ENCODE data around the gene SCYGR6.
"Not testable (repeated sequence)": the region's sequence is repeated elsewhere in the genome, so short reads cannot be mapped to it uniquely, and the experiment has no call there.

The SCYGR6 gene, protein sequence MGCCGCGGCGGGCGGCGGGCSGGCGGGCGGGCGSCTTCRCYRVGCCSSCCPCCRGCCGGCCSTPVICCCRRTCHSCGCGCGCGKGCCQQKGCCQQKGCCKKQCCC

DNA sequence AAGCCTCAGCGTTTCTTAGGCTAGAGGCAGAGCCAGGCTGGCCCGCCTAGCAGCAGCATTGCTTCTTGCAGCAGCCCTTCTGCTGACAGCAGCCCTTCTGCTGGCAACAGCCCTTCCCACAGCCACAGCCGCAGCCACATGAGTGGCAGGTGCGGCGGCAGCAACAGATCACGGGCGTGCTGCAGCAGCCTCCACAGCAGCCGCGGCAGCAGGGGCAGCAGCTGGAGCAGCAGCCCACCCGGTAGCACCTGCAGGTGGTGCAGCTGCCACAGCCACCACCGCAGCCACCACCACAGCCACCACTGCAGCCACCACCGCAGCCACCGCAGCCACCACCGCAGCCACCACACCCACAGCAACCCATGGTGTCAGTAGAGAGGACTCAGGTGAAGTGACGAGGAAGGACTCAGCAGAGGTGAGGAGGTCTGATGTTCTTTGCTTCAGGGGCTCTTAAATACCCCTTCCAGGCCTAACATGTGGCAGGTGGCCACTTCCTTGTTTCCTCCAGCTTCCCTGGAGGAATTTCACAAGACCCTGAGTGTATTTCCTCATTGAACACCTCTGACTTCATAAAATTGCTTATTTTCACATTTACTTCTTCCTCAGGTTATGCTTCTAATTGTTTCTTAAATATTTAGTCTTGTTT lies at the start of gene SCYGR6:
TSS of gene SCYGR6 (minus strand) at position 364 of the 646 bp plus-strand sequence. CDS start at position 364, 0 bp downstream.
- no peak for DNase-seq

DNA sequence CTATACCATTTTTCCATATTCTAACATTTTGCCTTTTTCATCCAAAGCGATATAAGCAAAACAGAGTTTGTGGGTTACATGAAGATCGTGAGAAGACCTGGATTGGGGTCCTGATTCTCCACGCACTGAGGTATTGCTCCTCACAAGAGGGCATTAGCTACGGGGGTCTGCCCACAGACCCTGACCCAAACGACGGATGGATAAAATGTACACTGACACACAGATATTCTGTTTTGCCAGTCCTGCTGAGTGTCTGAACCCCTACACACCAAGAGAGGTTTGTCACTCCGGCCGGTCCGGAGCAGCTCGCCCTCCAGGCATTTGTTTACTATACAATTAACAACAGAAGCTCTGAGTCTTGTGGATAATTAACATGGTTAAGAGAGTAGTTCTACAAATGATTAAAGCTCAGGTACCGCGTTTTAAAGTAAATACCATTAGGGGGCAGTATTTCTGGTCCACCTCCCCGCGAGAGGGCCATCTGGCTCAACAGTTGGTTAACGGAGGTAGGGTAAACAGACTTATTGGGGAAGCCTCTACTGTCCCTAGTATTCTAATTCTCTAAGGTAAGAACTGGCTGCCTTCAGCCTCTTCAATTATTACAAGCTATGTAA lies 49.6 kb upstream of the SCYGR6 start:
- DNase-seq: no peak

DNA sequence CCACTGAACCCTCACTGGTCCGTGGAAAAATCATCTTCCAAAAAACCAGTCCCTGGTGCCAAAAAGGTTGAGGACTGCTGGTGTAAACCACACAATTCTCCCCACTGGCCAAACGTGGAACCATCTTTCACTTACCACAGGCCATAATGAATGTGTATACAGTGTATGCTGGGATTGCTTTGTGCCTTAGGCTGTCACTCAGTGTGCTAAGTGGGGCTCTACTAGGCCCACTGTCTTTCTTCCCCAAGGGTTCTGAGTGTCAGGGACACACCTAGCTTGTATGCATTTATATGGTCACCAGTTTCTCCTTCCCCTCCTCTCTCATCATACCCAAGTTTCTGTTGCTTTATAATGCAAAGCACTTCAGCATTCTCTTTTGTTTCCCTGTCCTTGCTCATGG lies 48.4 kb upstream of the SCYGR6 start:
- DNase-seq: no peak

DNA sequence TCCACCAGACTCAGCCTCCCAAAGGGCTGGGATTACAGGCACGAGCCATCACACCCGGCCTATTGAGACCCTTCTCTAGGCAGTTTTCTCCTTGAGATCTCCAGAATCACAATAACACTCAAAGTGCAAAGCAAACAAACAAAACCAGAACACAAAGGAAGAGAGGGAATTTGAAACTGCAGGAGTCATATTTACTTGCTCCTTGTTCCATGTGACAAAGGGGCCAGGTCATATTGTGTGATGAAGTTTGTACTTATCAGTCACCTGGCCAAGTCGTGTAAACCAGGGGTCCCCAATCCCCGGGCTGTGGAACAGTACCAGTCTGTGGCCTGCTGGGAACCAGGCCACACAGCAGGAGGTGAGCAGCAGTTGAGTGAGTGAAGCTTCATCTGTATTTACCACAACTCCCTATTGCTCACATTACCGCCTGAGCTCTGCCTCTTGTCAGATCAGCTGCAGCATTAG lies 47.7 kb upstream of the SCYGR6 start:
- no peak for DNase-seq

DNA sequence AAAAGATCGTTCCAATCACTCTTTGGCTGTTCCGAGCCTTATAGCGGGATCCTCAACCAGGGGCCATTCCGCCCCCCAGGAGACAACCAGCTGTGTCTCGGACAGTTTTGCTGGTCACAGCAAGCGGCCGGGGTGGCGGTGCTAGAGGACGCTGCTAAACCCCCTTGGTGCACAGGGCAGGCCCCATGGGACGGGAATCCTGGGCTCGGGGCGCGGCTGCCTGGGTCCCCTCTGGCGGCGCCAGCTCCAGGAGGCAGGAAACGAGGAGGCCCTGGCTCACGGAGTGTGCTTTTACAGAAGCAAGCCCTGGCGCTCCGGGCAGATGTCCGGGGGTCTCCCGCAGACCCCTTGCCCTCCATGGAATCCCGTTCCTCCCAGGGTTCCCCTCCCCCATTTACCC lies 43.3 kb upstream of the SCYGR6 start:
- no peak for DNase-seq

DNA sequence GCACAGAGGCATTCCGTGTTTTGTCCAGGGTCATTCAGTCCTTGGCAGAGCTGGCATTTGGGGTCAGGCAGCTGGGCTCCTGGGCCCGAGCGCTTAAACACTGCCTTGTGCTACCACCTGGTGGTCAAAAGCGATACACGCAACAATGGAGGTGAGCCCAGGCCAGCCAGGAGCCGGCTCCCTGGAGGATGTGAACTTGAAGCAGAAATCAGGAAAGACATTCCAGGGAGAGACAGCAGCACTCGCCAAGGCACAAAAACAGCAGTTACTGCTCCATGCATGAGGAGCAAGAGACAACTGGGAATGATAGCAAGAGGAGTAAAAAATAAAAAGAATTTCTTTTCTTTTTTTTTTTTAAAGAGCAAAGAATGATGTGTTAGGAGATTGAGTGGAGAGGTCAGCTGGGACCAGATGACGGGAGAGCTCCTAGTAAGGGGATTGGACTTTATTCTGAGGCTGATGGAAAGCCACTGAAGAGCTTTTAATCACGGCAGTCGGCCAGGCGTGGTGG lies 41.9 kb upstream of the SCYGR6 start:
- DNase-seq: peak; percentile 65

DNA sequence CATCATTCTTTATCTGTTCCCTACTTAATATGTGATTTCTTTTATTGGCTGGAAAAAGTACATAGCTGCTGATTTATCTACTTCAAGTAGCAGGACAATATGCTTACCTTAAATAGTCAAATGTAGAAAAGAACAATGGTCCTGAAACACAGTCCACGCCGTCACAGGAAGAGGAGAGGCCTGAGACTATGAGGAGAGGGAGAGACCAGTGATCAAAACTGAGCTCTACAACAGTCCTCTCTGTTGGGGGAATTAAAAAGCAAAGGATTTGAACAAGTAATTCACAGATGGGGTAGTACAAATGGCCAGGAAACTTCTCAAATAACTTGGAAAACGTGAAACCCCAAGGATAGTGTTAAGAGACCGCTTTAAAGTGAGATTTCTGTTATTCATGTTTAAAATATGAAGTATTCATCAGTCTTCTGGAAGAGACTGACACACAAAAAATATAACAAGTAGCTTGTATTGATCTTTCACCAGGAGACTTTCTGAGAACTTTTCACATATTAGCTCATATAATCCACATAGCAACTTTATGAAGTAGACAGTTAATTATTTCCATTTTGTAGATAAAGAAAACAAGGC lies 41.3 kb upstream of the SCYGR6 start:
- DNase-seq: no peak

DNA sequence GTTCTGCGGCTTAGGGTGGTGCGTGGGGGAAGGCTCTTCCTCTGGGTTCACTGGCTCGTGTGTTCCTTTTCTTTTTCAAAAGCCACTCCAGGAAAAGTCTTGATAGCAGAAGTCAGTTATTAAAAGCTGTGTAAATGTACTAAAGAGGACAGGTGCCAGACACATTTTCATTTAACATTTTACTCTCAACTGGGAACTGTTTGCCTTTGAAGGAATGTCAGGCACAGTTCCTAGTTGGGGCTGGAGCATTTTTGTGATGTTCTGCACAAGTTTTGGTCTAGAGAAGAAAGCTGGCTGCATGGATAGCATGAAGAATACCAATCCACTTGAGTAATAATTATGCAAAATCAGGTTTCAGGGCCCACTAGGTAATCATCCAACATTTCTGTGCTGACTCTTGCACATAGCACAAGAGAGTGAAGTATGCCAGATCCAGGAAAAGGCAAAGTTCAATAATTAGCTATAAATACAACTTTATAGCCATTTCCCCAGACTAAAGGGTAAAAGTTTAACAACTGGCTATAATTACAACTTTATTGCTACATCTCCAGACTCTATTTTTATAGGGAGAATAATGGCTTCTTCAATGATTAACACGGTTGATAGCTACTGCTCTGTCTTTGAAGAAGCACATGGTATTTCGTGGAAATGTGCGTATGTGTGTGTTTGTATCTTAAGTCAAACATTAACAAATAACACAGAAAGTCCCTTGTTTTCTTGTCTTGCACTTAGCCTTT lies 37.4 kb upstream of the SCYGR6 start:
- DNase-seq: no peak

DNA sequence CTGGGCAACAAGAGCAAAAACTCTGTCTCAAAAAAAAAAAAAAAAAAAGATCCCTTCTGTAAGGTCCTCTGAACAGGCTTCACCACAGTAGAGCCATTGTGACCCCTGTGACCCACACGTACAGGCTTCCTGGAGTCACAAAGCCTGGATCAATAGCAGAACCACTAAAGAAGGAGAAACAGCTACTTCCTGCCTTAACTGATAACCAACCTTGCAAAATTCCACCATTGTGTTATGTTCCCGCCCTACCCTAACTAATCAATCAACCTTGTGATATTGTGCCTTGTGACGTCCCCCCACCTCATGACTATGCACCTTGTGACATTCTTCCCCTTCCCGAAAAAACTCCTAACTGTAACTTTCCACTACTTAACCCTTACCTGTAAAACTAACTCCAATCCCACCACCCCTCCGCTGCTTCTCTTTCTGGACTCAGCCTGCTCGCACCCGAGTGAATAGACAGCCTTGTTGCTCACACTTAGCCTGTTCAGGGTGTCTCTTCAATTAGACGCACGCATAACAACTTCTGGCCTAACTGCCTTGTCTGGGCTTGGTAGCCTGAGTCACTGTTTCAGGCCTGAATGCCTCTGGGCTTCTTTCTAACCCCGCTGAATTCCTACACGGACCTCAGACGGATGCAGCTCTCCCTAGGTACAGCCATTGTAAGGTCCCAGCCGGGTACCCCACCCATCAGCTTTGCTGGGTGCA lies 35.0 kb upstream of the SCYGR6 start:
- no peak for DNase-seq

DNA sequence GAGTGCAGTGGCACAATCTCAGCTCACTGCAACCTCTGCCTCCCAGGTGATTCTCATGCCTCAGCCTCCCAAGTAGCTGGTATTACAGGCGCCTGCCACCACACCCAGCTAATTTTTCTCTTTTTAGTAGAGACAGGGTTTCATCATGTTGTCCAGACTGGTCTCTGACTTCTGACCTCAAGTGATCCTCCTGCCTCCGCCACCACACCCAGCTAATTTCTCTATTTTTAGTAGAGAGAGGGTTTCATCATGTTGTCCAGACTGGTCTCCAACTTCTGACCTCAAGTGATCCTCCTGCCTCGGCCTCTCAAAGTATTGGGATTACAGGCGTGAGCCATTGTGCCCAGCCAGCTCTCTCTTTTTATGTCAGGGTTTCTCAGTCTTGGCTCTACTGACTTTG lies 31.7 kb upstream of the SCYGR6 start:
- DNase-seq: not testable (repeated sequence)

DNA sequence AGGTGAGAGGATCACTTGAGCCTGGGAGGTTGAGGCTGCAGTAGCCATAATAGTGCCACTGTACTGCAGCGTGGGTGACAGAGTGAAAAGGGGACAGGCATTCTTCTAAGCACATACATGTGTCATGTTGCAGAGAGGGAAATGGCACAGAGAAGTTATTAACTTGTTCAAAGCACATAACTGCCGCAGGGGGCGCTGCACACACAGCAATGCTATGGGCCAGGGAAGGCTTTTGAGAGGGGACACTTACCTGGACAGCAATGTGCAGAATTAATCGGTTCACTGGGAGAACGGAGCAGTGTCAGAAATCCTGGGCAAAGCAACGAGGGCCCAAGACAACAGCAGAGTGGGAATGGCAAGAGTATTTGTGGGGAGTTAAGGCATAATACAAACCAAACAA lies 23.5 kb upstream of the SCYGR6 start:
- DNase-seq: no peak

DNA sequence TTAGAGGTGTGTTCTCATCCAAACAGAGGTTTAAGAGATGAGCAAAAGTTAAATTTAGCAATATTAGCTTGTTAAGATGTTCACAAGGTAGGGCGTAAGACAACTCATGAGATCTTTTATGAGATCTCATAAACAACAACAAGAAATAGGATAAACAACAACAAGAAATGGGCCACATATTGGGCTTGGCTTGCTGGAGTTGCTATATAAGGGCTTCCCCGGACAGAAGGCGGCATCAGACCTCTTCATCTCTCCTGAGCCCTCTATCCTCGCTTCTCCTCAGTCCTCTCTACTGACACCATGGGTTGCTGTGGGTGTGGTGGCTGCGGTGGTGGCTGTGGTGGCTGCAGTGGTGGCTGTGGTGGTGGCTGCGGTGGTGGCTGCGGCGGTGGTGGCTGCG lies 21.0 kb upstream of the SCYGR6 start, which contains the start of gene SCYGR8:
TSS of gene SCYGR8 (plus strand) at position 301 of the 400 bp plus-strand sequence. CDS start at position 301, 0 bp downstream.
- DNase-seq: no peak

DNA sequence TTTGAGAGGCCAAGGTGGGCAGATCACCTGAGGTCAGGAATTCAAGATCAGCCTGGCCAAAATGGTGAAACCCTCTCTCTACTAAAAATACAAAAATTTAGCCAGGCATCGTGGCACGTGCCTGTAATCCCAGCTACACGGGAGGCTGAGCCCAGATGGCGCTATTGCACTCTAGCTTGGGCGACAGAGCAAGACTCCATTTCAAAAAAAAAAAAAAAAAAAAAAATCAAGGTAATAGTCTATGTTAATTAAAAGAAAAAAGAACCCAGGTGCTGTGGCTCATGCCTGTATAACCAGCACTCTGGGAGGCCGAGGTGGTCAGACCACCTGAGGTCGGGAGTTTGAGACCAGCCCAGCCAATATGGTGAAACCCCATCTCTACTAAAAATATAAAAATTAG lies 16.1 kb upstream of the SCYGR6 start:
- DNase-seq: not testable (repeated sequence)

DNA sequence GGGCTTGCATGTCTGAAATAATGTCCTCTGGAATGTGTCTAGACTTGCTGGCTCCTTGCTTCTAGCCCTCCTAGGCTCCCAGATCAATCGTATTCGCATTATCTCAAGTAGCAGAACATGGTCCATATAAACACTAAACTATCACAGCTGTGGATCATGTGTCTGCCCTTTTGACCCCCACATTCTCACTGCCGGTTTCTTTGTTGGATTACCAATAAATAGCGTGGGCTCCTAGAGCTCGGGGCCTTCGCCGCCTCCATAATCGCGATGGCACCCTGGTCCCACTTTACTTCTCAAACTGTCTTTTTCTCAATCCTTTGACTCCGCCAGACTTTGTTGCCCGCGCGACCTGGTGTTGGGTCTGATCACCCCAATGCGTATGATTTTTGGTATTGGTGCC lies 14.8 kb upstream of the SCYGR6 start:
- no peak for DNase-seq

DNA sequence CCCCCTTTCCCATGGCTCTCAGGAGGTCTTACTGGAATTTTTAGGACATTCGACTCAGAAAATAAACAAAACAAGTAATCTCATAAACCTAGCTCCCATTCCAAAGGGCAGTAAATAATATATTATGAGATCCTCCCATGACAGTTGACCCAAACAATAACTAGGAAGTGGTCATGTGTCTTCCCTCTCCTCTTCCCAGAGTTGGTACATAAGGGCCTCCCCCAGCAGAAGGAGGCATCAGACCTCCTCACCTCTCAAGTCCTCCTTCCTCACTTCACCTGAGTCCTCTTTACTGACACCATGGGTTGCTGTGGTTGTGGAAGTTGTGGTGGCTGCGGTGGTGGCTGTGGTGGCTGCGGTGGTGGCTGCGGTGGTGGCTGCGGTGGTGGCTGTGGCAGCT lies 3.5 kb upstream of the SCYGR6 start, which contains the start of gene SCYGR7:
TSS of gene SCYGR7 (plus strand) at position 301 of the 400 bp plus-strand sequence. CDS start at position 301, 0 bp downstream.
- no peak for DNase-seq

DNA sequence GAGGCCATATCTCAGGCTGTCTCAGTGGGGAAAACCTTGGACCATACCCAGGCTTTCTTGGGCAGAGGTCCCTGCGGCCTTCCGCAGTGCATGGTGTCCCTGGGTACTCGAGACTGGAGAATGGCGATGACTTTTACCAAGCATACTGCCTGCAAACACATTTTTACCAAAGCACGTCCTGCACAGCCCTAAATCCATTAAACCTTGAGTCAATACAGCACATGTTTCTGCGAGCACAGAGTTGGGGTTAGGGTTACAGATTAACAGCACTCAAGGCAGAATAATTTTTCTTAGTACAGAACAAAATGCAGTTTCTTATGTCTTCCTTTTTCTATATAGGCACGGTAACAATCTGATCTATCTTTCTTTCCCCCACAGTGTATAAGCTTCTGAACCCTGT lies 1.7 kb downstream of the SCYGR6 start:
- DNase-seq: not testable (repeated sequence)

DNA sequence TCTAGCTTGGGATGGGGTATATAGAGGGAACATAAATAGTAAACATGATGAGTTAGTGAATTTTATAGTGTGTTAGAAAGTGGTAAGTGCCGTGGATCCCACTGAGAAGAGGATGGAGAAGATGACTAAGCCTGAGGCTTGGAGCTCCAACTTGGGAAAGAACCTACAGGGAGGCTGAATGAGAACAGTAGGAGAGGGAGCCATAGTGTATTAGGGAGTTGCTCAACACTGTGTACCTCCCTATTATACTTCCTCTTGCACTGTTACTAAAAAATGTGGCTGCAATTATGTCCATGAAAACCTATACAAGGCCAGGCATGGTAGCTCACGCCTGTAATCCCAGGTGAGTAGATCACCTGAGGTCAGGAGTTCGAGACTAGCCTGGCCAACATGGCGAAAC lies 3.9 kb downstream of the SCYGR6 start:
- no peak for DNase-seq

DNA sequence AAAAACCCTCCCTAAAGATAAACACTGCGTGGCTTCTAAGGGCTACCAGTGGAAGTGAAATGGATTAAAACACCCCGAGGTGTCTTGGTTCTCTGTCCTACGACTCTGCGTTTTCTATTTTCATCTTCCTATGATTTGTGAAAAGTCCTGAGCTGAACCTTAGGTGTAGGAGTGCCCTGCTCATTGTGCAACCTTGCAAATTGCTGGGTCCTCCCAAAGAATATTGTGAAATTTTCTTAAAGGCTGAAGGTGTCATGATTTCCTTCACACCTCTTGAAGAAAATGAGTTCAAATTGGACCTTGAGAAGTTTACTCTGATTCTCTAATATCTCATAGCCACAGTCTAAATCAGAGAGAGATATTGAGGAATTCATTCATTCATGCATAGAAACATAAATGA lies 4.9 kb downstream of the SCYGR6 start:
- DNase-seq: no peak

DNA sequence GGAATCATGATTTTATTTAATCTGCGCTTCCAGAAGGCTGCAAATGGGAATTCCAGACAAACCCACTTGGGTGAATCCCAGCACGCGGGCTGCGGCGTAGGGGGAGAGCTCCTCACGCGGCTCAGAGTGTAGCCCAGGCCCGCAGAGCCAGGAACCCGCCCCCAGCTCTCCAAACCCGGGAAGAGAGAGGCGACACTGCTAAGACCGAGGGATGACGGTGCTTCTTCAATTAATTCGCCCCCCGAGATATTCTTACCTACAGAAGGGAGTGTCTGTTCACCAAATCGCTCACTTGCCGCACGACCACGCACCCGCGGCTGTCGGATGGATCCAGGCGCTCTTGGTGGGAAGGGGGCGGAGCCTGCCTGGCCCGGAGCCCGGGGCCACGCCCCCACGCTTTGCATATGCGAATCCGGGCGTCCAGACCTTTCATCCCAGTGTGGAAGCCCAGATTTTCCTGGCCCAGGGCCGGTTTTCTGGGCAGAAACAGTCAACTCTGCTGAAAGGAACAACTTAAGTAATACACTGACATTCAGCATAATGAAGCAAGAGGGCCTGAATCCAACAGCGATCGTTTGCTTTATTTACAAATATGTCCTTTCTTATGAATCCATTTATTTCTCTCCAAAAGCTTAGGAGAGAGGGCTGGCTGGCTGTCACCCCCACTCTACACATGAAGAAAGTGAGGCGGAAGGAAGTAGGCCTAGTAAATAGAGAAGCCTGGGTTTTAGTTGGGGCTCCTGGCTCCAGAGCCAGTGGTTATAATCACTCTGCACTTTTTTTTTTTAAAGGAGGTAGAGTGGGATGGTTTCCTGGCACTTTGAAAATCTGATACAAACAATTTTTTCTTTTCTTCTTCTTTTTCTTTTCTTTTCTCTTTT lies 6.6 kb downstream of the SCYGR6 start, which contains the start of gene SLC19A3:
TSS of gene SLC19A3 (minus strand) at position 342 of the 881 bp plus-strand sequence. CDS start 15,710 bp downstream, outside the sequence.
- DNase-seq: peak; percentile 73

DNA sequence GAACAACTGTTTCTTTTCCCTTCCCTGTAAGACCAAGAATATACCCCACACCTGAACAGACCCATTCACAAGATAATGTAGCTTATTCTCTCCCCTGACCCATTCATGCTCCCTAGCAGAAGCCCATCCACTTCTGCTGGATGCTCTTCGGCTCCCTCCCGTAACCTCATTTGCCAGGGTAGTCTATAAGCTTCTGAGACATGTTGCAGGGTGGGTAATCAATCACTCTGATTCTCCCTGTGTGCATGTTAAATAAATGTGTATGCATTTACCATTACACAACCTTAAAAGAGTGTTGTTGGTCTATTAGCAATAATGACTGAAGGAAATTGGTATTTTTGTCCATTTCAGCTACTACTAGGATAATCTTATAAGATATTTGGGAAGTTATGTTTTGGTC lies 8.1 kb downstream of the SCYGR6 start:
- no peak for DNase-seq

DNA sequence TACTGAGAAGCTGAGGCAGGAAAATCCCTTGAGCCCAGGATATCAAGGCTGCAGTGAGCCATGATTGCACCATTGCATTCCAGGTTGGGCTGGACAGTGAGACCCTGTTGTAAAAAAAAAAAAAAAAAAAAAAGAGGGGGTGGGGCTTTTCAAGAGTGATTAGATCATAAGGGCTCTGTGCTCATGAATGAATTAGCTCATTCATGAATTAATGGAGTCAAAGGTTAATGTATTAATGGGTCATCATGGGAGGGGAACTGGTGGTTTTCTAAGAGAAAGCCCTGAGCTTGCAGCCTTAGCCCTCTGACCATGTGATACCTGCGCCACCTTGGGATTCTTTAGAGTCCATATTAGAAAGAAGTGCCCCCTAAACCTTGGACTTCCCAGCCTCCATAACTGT lies 11.3 kb downstream of the SCYGR6 start:
- no peak for DNase-seq
